ENCODE measurements around the gene GAD1.

Gene GAD1

DNA sequence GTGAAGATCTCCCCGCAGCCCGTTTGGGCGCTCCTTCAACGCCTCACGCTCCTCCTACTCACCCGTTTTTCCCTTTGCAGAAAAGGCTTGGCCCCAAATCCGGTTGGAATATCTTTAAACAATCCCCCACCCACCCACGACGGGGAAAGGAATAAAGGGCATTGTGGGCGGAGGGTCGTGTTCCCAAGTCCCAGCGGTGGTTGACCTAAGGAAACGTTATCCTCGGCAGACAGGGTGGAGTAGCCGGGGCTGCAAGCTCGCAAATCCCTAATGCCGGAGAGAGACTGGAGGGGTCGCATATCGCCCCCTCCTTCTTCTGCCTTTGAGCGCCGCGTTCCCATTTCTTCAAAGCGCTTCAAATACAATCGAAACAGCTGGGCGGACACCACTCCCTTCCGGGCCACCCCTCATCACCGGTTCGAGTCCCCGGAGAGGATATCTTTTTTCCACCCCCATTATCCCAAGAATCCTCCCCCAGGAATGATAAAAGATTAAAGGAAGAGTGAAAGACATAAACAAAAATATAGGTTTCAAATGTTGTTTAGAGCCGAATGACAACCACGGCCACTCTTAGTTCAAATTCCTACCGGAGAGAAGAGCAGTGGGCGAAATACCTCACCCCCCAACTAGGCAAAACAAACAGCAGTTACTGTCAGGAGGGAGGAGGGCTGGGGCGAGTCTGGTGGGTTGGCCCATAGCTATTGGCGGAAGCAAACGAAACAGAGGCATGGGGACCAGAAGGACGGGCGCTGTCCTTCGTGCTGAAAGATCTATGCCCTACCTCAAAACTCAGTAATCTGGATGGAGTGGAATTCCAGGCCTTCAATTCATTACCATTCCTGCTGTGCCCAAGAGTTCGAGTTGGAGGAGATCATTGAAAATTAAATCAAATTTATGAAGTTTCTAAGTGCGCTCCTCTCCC is 2.8 kb upstream of the GAD1 start:
- no peak overlapping the region for H3K27ac ChIP-seq
- TF ChIP-seq CTCF (conservative IDR thresholded peaks at IDR 0.05) (no peak), ZFX (IDR thresholded peaks at IDR 0.05) (no peak)

DNA sequence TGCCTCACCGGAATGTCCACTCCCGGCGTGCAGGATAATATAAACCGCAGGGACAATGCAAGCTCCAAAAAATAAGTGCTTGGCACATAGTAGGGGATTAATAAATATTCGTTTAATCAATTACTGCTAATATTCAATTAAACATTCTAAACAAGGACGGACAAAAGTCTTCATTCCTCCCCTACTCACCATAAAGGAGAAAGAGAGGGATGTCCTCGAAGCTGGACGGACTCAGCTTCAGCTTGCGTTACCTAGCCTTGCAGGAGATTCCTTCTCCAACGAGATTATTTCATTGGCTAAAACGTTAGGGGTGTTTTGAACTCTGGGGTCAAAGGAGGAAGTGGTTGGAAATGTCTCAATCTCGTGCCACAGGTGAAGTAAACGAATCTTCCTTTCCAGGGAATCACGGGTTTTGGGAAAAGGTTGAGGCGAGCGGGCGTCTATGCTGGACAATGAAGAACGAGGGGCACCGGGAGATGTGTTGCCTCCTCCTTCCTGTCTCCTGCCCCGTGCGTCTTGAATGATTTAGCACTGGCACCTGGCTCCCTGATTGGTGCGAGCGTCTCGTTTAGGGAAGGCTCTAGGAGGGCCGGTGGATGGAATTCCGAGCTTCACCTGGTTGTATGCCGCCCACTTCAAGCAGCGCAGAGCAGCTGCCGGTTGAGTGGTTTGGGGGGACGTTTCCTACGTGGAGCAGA is 2.0 kb upstream of the GAD1 start:
- no peak for TF ChIP-seq ZFX (IDR thresholded peaks at IDR 0.05)
- no peak for TF ChIP-seq CTCF (conservative IDR thresholded peaks at IDR 0.05)
- H3K27ac ChIP-seq = no peak overlapping the region

- no peak overlapping the region for H3K27ac ChIP-seq
- TF ChIP-seq ZFX (IDR thresholded peaks at IDR 0.05) (no peak), CTCF (conservative IDR thresholded peaks at IDR 0.05) (no peak)
These were observed 1.4 kb upstream of the GAD1 start for GRCh38 chr2:170815311-170815710.

- TF ChIP-seq CTCF (conservative IDR thresholded peaks at IDR 0.05) (peak; percentile 90), ZFX (IDR thresholded peaks at IDR 0.05) (no peak)
- H3K27ac ChIP-seq = no peak overlapping the region
These were observed 762 bp upstream of the GAD1 start for GRCh38 chr2:170815746-170816503.

GRCh38 chr2:170817093-170818035 is 677 bp downstream of the GAD1 start:
- TF ChIP-seq CTCF (conservative IDR thresholded peaks at IDR 0.05) (no peak), ZFX (IDR thresholded peaks at IDR 0.05) (no peak)
- peak overlapping the region; percentile 19 for H3K27ac ChIP-seq

DNA sequence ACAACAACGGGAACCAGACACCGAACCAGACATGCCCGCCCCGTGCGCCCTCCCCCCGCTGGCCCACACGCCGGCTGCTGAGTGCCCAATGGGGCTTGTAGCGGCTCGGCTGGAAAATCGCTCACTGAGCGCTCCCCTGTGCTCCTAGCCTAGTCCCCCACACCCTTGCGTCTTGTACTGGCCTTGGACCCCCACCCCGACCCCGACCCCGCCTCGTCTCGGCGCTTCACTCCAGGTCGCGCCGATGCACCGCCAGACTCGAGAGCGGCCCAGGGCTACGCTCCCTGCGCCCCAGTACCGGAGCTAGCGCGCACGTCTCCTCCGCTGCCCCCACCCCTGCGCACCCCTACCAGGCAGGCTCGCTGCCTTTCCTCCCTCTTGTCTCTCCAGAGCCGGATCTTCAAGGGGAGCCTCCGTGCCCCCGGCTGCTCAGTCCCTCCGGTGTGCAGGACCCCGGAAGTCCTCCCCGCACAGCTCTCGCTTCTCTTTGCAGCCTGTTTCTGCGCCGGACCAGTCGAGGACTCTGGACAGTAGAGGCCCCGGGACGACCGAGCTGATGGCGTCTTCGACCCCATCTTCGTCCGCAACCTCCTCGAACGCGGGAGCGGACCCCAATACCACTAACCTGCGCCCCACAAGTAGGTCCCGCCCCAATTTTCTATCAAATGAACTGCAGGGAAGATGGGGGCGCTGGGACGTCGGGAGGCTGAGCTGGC is 1.5 kb downstream of the GAD1 start:
- no peak for TF ChIP-seq CTCF (conservative IDR thresholded peaks at IDR 0.05)
- TF ChIP-seq ZFX (IDR thresholded peaks at IDR 0.05) = no peak
- no peak overlapping the region for H3K27ac ChIP-seq

Data from C4-2B (cell line).